ENCODE measurements around the gene NRN1L. TPM values are rescaled to one million over a fixed set of nuclear protein-coding genes. Genes with fewer than 3 reads are reported as not detected.

Gene NRN1L
- total RNA-seq, 4 donors from 2014 or later, result 1.2 to 2.4 TPM; not detected in 2

- Histone ChIP-seq H3K4me1 (peaks cover 0 to 29% (median 12%) of the 10 kb centered on the region in 3 donors), H3K27ac (no peak overlapping the region), H3K9me3 (no peaks in the 10 kb centered on the region), H3K27me3 (no peaks in the 10 kb centered on the region), H3K4me3 (no peak overlapping the region), H3K36me3 (peaks cover 0 to 47% of the 10 kb centered on the region in 2 donors)
- TF ChIP-seq POLR2AphosphoS5 (IDR thresholded peaks at IDR 0.05), result no peak
- no peak for TF ChIP-seq CTCF (IDR thresholded peaks at IDR 0.05)
- no peak for TF ChIP-seq EP300 (IDR thresholded peaks at IDR 0.05)
- TF ChIP-seq POLR2A (IDR thresholded peaks at IDR 0.05), result no peak
- ATAC-seq, result no peak
- WGBS, 2 donors (ENCODE audit: low coverage in 1 of 2), result 60 to 83% methylated on average over 1 to 4 of the region's 7 CpGs
These were observed 49.1 kb downstream of the NRN1L start for GRCh38 chr16:67933805-67934204.

GRCh38 chr16:67934306-67935100 is 49.8 kb downstream of the NRN1L start:
- Histone ChIP-seq H3K27ac (peak overlapping the region in 3 of 4 donors; percentile 91 to 94 (median 93)), H3K27me3 (no peaks in the 10 kb centered on the region), H3K36me3 (peaks cover 0 to 44% of the 10 kb centered on the region in 2 donors), H3K9me3 (no peaks in the 10 kb centered on the region), H3K4me1 (peaks cover 0 to 32% (median 12%) of the 10 kb centered on the region in 3 donors), H3K4me3 (peak overlapping the region in 1 of 2 donors; percentile 94)
- ATAC-seq, result no peak
- WGBS, 2 donors (ENCODE audit: low coverage in 1 of 2), result 41% methylated on average over 4 to 6 of the region's 13 CpGs
- TF ChIP-seq POLR2AphosphoS5 (IDR thresholded peaks at IDR 0.05) (no peak), POLR2A (IDR thresholded peaks at IDR 0.05) (no peak), CTCF (IDR thresholded peaks at IDR 0.05) (no peak), EP300 (IDR thresholded peaks at IDR 0.05) (no peak)

GRCh38 chr16:67935101-67935401 is 50.4 kb downstream of the NRN1L start:
- 7 to 8% methylated on average over 8 to 11 of the region's 13 CpGs for WGBS, 2 donors (ENCODE audit: low coverage in 1 of 2)
- H3K9me3 ChIP-seq, result no peaks in the 10 kb centered on the region
- ATAC-seq, result peak; percentile 0
- peak overlapping the region; percentile 49 to 94 for H3K4me3 ChIP-seq
- H3K27ac ChIP-seq, result peak overlapping the region in 3 of 4 donors; percentile 91 to 94 (median 93)
- H3K36me3 ChIP-seq, result peaks cover 0 to 44% of the 10 kb centered on the region in 2 donors
- H3K27me3 ChIP-seq, result no peaks in the 10 kb centered on the region
- H3K4me1 ChIP-seq, result peaks cover 0 to 37% (median 12%) of the 10 kb centered on the region in 3 donors
- TF ChIP-seq POLR2AphosphoS5 (IDR thresholded peaks at IDR 0.05), result no peak
- no peak for TF ChIP-seq CTCF (IDR thresholded peaks at IDR 0.05)
- no peak for TF ChIP-seq EP300 (IDR thresholded peaks at IDR 0.05)
- TF ChIP-seq POLR2A (IDR thresholded peaks at IDR 0.05), result no peak

GRCh38 chr16:67935402-67936123 is 50.9 kb downstream of the NRN1L start:
- Histone ChIP-seq H3K9me3 (no peaks in the 10 kb centered on the region), H3K4me3 (peak overlapping the region; percentile 49 to 94), H3K4me1 (peaks cover 0 to 40% (median 12%) of the 10 kb centered on the region in 3 donors), H3K27me3 (no peaks in the 10 kb centered on the region), H3K36me3 (peaks cover 0 to 44% of the 10 kb centered on the region in 2 donors), H3K27ac (peak overlapping the region; percentile 26 to 94 (median 92))
- WGBS, 2 donors (ENCODE audit: low coverage in 1 of 2), result 0% methylated on average over 23 of the region's 55 CpGs; no CpG with 5 or more reads in 1 of the 2 donors
- TF ChIP-seq POLR2AphosphoS5 (IDR thresholded peaks at IDR 0.05) (peak; percentile 67), POLR2A (IDR thresholded peaks at IDR 0.05) (peak; percentile 50 to 62), CTCF (IDR thresholded peaks at IDR 0.05) (no peak), EP300 (IDR thresholded peaks at IDR 0.05) (no peak)
- peak; percentile 96 for ATAC-seq

Small RNA genes lying within 50 kb of the gene (small RNA-seq; reads per million reads assigned to genes)
- gene AC040162.2, result 0 reads per million in 4 donors
- 0 reads per million in 4 donors for gene NRN1L

Other genes with a start within 250 kb of the NRN1L start
- 1 to 10 TPM in 1 of 4 donors, under 1 TPM in 2, not detected in 1; 0.46 to 2.8 (median 0.47) TPM for gene CARMIL2, start 239.7 kb upstream of the NRN1L start, total RNA-seq
- 10 to 100 TPM; 20.9 to 33.7 (median 24.4) TPM for gene ACD, start 224.6 kb upstream of the NRN1L start, total RNA-seq
- 10 to 100 TPM in 1 of 4 donors, 1 to 10 TPM in 3; 5.9 to 13.4 (median 6.5) TPM for gene PARD6A, start 223.9 kb upstream of the NRN1L start, total RNA-seq
- 10 to 100 TPM; 23.0 to 33.2 (median 28.9) TPM for gene ENKD1, start 218.1 kb upstream of the NRN1L start, total RNA-seq
- gene C16orf86, start 218.1 kb upstream of the NRN1L start, total RNA-seq, result 10 to 100 TPM in 1 of 4 donors, 1 to 10 TPM in 3; 3.6 to 12.9 (median 5.0) TPM
- 10 to 100 TPM; 16.3 to 24.9 (median 20.1) TPM for gene GFOD2, start 165.6 kb upstream of the NRN1L start, total RNA-seq
- 10 to 100 TPM in 1 of 4 donors, 1 to 10 TPM in 3; 6.0 to 12.3 (median 8.4) TPM for gene RANBP10, start 78.3 kb upstream of the NRN1L start, total RNA-seq
- gene TSNAXIP1, start 78.0 kb upstream of the NRN1L start, total RNA-seq, result 1 to 10 TPM in 3 of 4 donors, under 1 TPM in 1; 0.89 to 2.4 (median 1.6) TPM
- 10 to 100 TPM; 52.6 to 78.0 (median 76.0) TPM for gene THAP11, start 42.6 kb upstream of the NRN1L start, total RNA-seq
- 100 to 1,000 TPM in 3 of 4 donors, 10 to 100 TPM in 1; 90.0 to 194 (median 113) TPM for gene NUTF2, start 38.0 kb upstream of the NRN1L start, total RNA-seq
- gene CENPT, start 37.2 kb upstream of the NRN1L start, total RNA-seq, result 10 to 100 TPM; 15.4 to 44.2 (median 35.3) TPM
- gene EDC4, start 11.8 kb upstream of the NRN1L start, total RNA-seq, result 10 to 100 TPM; 43.8 to 72.6 (median 53.5) TPM
- gene PSKH1, start 8.4 kb downstream of the NRN1L start, total RNA-seq, result 10 to 100 TPM; 14.7 to 32.3 (median 23.4) TPM
- 1 to 10 TPM in 2 of 4 donors, not detected in 2; 1.2 to 5.0 TPM for gene CTRL, start 47.0 kb downstream of the NRN1L start, total RNA-seq
- gene PSMB10, start 52.0 kb downstream of the NRN1L start, total RNA-seq, result 10 to 100 TPM; 26.5 to 33.8 (median 32.6) TPM
- gene LCAT, start 59.2 kb downstream of the NRN1L start, total RNA-seq, result 10 to 100 TPM; 10.8 to 25.8 (median 15.9) TPM
- gene SLC12A4, start 83.8 kb downstream of the NRN1L start, total RNA-seq, result 100 to 1,000 TPM in 1 of 4 donors, 10 to 100 TPM in 3; 54.7 to 121 (median 64.0) TPM
- 1 to 10 TPM in 1 of 4 donors, not detected in 3; 1.4 TPM for gene DPEP3, start 95.6 kb downstream of the NRN1L start, total RNA-seq
- gene DPEP2, start 114.6 kb downstream of the NRN1L start, total RNA-seq, result 1 to 10 TPM; 1.0 to 3.0 (median 1.8) TPM
- gene DPEP2NB, start 131.0 kb downstream of the NRN1L start, total RNA-seq, result not detected
- 10 to 100 TPM in 1 of 4 donors, 1 to 10 TPM in 3; 6.5 to 10.4 (median 8.0) TPM for gene DDX28, start 138.3 kb downstream of the NRN1L start, total RNA-seq
- gene DUS2, start 138.4 kb downstream of the NRN1L start, total RNA-seq, result 10 to 100 TPM in 1 of 4 donors, 1 to 10 TPM in 3; 7.2 to 15.0 (median 8.7) TPM
- gene NFATC3, start 200.5 kb downstream of the NRN1L start, total RNA-seq, result 10 to 100 TPM; 42.4 to 50.6 (median 49.3) TPM

Data from gastroesophageal sphincter (tissue), 4 donors.